Ramos (cell line): Measurements from ENCODE around the gene TMEM175.

Experiments
- in situ Hi-C: fragments of 300-500 bp; cut with MboI; formaldehyde crosslinking; loops from one replicate; pipeline ENCODE4 v1.14.3; 2022; ENCODE audit warnings: low sequenced_read_pairs; ENCODE audit not compliant: unreplicated experiment

The TMEM175 gene

DNA sequence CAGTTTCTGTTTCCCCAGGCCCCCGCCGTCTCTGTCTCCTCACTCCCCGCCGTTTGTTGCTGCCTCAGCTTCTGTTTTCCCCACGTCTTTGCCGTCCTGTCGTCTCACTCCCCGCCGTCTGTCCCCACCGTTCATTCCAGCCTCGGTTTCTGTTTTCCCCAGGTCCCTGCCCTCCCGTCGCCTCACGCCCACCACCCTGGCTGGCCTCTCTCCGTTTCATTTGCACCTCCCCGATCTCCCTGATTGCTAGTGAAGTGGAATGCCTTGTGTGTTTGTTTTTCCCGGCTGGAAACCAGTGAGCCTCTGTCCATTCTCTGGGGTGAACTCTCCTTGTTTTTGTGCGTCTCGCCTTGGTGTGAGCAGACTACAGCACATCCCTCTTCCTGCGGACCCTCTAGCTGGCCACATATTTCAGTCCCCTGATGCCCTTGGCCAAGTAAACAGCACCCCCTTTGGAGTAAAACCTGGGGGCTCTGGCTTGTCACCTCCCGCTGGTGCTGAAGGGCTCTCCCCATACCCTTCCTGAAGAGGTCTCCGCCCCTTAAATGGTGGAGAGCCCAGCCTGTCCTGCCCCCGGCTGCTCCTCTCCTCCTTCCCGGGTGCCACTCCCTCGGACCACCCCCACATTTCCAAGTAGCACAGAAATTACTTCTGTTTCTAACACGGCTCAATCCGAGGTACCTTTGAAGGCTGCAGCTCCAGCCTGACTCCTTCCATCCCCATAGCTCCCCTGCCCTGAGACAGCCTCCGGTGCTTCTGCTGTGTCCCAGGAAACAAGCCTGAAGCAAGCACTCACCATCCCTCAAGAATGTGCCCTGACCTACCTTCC is 13.2 kb downstream of the TMEM175 start:
- in situ Hi-C loops: no loop called here

- in situ Hi-C loops: no loop called here
Measured at GRCh38 chr4:946103-946450, 13.8 kb downstream of the TMEM175 start.

DNA sequence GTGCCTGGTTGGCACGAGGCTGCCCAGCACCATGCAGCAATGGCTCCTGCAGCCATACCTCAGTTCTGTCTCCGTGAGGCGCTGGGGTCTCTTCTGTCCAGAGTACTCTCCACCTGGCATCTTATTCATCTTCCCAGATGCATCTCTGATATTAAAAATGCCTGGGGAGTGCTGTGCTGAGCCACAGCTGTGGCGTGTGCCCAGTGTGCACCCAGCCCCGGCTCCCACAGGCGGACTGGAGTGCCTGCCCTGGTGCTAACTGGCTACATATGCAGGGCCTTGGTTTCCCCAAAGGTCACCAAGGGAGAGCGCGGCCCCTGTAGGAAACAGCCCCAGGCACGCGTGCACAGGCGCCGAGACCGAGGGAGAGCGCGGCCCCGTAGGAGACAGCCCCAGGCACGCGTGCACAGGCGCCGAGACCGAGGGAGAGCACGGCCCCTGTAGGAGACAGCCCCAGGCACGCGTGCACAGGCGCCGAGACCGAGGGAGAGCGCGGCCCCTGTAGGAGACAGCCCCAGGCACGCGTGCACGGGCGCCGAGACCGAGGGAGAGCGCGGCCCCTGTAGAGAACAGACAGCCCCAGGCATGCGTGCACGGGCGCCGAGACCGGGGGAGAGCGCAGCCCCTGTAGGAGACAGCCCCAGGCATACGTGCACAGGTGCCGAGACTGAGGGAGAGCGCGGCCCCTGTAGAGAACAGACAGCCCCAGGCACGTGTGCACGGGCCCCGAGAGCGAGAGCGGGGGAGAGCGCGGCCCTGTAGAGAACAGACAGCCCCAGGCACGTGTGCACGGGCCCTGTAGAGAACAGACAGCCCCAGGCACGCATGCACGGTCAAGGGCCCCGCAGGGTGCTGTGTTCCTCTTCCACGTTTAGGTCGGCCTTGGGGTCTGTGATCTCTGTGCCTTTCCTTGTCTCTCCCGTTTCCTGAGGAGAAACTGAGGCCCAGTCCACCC is 14.5 kb downstream of the TMEM175 start:
- in situ Hi-C loops: no loop called here

DNA sequence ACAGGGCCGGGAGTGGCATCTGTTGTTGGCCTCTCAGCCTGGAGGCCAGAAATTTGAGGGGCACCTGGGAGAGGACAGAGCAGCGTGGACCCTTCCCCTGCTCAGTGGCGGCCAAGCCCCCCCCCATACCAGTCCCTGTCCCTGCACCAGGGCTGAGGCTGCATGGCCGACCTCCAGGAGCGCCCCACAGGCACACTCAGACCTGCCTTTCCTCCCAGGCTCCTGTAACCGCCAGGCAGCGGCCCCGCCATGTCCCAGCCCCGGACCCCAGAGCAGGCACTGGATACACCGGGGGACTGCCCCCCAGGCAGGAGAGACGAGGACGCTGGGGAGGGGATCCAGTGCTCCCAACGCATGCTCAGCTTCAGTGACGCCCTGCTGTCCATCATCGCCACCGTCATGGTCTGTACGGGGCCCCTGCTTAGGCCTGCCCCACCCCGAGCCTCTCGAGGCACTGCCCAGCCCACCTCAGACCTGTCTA is 15.3 kb downstream of the TMEM175 start:
- in situ Hi-C loops: no loop called here

DNA sequence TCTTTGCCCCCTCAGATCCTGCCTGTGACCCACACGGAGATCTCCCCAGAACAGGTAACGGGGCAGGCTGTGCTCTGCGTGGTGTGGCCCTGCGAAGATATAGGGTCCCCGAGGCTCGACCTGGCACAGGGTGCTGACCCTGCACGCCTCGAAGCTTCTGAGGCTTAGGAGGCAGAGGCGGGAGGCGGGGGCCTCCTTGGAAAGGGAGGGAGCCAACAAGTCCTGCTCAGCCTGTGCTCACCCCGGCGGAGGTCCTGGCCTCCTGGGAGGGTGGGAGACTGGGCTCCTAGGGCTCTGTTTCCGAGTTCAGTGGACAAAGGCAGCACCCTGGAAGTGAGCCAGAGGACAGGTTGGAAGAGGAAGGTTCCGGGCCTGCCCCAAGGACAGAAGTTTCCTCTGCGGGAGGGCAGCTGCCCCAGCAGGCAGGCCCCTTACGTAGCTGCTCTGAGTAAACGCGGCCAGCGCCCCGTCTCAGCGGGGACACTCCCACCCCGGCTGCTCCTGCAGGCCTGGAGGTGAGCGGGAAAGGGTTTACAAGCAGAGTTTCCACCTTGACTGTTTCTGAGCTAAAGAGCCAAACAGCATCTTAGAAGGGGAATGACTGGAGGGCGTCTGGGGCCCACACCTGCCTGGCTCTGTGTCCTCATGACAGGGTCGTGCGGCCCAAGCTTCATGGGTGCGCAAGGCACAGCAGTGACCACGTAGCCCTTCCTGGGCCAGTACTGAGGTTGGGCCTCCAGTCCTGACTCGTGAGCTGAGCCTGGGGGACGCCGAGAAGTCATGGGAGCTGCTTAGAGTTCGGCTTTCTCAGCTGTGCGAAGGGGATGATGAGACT is 16.1 kb downstream of the TMEM175 start:
- in situ Hi-C loops: no loop called here

- in situ Hi-C loops: no loop called here
Measured at GRCh38 chr4:948936-949300, 16.7 kb downstream of the TMEM175 start.

- in situ Hi-C loops: no loop called here
Measured at GRCh38 chr4:949656-950055, 17.4 kb downstream of the TMEM175 start.

DNA sequence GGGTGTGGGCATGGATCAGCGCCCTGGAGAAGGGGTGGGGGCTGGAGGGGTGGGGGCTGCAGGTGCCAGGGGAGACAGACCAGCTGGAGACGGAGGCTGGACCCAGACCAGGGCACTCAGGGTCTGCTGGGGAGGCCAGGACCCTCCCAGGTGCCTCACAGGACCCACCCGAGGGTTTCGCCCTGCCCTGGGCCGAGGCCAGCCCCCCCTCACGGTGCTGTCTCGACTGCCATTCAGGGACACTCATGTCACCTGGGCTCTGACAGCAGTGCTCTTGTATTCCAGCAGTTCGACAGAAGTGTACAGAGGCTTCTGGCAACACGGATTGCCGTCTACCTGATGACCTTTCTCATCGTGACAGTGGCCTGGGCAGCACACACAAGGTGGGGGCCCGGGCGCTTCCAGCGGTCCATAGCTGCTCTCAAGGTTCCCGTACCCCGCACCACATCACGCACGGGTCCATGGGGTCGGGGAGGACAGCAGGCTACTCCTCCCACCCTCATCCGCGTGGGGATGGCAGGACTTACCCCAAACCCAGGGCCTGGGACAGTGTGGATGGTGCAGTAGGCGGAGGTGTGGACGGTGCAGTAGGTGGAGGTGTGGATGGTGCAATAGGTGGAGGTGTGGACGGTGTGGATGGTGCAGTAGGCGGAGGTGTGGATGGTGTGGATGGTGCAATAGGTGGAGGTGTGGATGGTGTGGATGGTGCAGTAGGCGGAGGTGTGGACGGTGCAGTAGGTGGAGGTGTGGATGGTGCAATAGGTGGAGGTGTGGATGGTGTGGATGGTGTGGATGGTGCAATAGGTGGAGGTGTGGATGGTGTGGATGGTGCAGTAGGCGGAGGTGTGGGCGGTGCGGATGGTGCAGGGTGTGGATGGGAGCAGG is 18.1 kb downstream of the TMEM175 start:
- in situ Hi-C loops: no loop called here

- in situ Hi-C loops: no loop called here
Measured at GRCh38 chr4:951186-951585, 18.9 kb downstream of the TMEM175 start.

DNA sequence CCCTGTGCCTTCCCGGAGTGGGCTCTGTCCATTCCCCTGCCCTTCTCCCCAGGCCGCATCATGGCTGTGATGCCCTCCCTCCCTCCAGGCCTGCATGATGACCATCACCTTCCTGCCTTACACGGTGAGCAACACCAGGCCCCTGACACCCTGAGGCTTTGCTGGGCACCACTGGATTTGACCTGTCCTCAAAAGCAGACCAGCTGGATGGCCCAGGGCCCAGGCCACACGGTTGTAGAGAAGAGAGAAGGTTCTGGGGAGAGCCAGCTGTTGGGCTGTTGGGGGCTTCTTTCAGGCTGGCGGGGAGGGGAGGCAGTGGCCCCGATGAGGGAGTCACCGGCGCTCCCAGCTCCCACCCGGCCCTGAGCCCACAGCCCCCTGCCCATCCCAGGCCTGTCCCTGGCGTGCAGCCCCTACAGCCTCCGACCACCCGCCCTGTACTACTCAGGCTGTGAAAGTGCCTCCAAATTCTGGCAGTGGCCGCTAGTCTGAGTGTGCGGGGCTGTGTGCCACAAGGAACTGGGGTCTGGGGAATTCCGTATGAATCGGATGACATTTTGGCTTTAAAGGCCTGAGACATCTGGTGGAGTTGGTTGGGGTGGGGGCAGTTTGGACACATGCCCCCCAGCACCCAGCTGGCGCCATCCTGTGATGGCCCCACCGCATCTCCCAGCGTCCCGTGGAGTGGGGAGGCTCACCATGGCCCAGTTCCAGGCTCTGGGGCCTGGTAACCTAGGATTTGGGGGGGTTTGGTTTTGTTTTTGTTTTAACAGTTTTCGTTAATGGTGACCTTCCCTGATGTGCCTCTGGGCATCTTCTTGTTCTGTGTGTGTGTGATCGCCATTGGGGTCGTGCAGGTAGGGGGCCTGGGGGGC is 19.6 kb downstream of the TMEM175 start:
- in situ Hi-C loops: no loop called here

GRCh38 chr4:952881-953573 is 20.8 kb downstream of the TMEM175 start:
- in situ Hi-C loops: no loop called here

DNA sequence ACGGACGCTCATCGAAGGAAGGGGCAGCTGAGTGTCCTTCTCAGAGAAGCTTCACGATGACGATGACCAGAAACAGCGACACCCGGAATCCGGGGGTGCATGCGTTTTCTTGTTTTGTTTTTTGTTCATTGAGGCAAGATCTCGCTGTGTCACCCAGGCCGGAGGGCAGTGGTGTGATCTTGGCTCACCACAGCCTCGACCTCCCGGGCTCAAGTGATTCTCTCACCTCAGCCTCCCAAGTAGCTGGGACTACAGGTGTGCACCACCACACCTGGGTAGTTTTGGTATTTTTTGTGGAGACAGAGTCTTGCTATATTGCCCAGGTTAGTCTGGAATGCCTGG is 21.3 kb downstream of the TMEM175 start:
- in situ Hi-C loops: no loop called here

DNA sequence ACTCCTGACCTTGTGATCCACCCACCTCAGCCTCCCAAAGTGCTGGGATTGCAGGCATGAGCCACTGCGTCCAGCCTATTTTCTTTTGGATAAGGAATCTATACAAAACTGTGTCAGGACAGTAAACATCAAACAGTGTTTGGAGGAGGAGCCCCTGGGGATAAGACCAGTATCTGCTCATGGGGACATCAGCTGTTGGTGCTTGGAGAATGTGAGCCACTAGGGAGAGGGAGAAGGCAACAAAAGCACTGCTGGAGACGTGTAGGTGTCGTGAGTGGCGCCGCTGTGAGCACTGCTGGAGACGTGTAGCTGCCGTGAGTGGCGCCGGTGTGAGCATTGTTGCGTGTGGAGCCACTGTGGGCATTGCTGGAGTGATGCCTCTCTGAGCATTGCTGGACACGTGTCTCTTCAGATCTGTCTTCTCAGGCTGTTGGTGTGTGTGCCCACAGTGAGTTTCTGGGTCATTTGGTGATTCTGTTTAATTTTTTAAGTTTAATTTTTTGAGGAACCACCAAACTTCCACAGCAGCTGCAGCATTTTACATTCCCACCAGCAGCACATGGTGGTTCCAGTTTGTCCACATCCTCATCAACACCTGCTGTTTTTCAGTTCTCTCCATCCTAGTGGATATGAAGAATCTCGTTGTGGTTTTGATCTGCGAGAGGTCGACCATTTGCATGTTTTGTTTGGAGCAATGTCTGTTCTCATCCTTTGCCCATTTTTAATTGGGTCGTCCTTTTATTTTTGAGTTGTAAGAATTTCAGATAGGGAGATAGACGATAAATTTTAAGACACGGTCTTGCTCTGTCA is 22.2 kb downstream of the TMEM175 start:
- in situ Hi-C loops: no loop called here

GRCh38 chr4:955161-955921 is 23.1 kb downstream of the TMEM175 start:
- in situ Hi-C loops: no loop called here

DNA sequence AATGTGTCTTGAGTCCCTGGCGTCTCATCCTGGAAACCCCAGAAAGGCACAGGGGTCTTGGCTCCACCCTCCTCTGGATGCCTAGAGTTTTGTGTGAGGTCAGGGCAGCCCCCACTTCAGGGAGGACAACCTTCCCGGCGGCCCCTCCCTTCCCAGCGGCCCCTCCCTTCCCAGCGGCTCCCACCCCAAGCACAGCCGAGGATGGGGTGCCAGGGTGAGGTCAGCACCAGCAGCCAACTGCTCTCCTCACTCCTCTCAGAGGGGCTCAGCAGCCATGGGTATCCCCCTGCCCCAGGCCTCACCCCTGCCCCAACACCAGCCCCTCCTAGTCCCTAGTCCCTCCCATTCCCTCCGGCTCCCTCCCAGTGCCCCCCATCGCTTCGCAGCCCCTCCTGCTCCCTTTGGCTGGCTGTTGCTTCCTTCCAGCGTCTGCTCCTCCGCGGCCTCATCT is 23.7 kb downstream of the TMEM175 start:
- in situ Hi-C loops: no loop called here

DNA sequence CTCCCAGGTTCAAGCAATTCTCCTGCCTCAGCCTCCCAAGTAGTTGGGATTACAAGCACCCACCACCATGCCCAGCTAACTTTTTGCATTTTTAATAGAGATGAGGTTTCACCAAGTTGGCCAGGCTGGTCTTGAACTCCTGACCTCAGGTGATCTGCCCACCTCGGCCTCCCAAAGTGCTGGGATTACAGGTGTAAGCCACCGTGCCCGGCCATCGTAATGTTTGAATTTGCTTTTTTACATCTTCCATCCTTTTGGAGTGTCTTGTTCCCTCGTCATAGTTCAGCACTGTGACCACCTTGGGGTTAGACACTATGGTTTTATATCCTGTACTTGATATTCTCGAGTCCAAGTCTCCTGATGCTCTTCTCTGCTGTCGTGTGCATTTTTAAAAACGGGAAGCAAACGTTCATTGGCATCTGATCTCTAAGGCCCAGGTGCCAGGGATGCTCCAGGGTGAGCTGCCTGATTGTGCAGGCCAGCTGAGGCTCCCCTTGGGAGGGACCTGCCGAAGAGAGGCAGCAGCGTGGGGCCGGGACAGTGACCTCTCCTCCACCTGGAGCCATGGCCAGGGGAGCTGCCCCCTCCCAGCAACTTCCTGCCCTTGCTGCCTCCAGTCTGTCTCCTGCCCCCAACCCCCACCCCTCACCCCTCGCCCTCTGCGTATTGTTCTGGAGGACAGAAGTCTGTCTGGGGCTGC is 24.4 kb downstream of the TMEM175 start:
- in situ Hi-C loops: no loop called here
